Trophoblast cell (in vitro differentiated cells and primary cell): ENCODE data around the gene CD226.

Source experiments
- DNase-seq, 2 donors: peaks; one replicate each; pipeline ENCODE4 v3.0.0-alpha.2; 2016
- H2AFZ ChIP-seq: 2 replicates; pipeline ENCODE4 v1.6.1; 2013; ENCODE audit warnings: low read length, moderate library complexity, mild to moderate bottlenecking; ENCODE audit not compliant: insufficient read depth, poor library complexity
- H2AK5ac ChIP-seq: 2 replicates; pipeline ENCODE4 v1.6.1; 2013; ENCODE audit warnings: mild to moderate bottlenecking, low read length
- H2BK120ac ChIP-seq: 2 replicates; pipeline ENCODE4 v1.6.1; 2013; ENCODE audit warnings: low read length, mild to moderate bottlenecking, moderate library complexity; ENCODE audit not compliant: insufficient read depth, poor library complexity
- H2BK12ac ChIP-seq: 2 replicates; pipeline ENCODE4 v1.6.1; 2013; ENCODE audit warnings: mild to moderate bottlenecking, low read length, moderate library complexity
- H2BK5ac ChIP-seq: 2 replicates; pipeline ENCODE4 v1.6.1; 2013; ENCODE audit warnings: low read length, low read depth, moderate library complexity, mild to moderate bottlenecking; ENCODE audit not compliant: poor library complexity
- H3K14ac ChIP-seq: 2 replicates; pipeline ENCODE4 v1.6.1; 2013; ENCODE audit warnings: mild to moderate bottlenecking, low read length
- H3K18ac ChIP-seq: 2 replicates; pipeline ENCODE4 v1.6.1; 2013; ENCODE audit warnings: mild to moderate bottlenecking, low read length
- H3K23ac ChIP-seq: 2 replicates; pipeline ENCODE4 v1.6.1; 2013; ENCODE audit warnings: low read length
- H3K27ac ChIP-seq: 2 replicates; pipeline ENCODE4 v1.5.1; 2013; ENCODE audit warnings: low read depth, mild to moderate bottlenecking, inconsistent platforms, low read length, moderate library complexity
- H3K27me3 ChIP-seq: 2 replicates; pipeline ENCODE4 v1.6.1; 2013; ENCODE audit warnings: inconsistent platforms, mild to moderate bottlenecking, low read length, moderate library complexity; ENCODE audit not compliant: insufficient read depth
- H3K36me3 ChIP-seq, 2 experiments: 1 replicate in 1 of 2; 2 replicates in 1 of 2; pipeline ENCODE4 v1.6.1; 2013; ENCODE audit warnings: low read length in 2 of 2, mild to moderate bottlenecking in 2 of 2, moderate library complexity in 1 of 2; ENCODE audit not compliant: insufficient read depth in 2 of 2, control insufficient read depth in 1 of 2
- H3K4ac ChIP-seq: 2 replicates; pipeline ENCODE4 v1.6.1; 2013; ENCODE audit warnings: low read depth, mild to moderate bottlenecking, low read length, moderate library complexity
- H3K4me1 ChIP-seq, 2 experiments: 1 replicate in 1 of 2; 2 replicates in 1 of 2; pipeline ENCODE4 v1.6.1; 2013; ENCODE audit warnings: low read length in 2 of 2, mild to moderate bottlenecking in 2 of 2, moderate library complexity in 1 of 2; ENCODE audit not compliant: insufficient read depth in 2 of 2, control insufficient read depth in 1 of 2
- H3K4me2 ChIP-seq: 2 replicates; pipeline ENCODE4 v1.6.1; 2013; ENCODE audit warnings: inconsistent platforms, mild to moderate bottlenecking, low read length, moderate library complexity
- H3K4me3 ChIP-seq: 2 replicates; pipeline ENCODE4 v1.5.1; 2013; ENCODE audit warnings: mild to moderate bottlenecking, low read depth, low read length, inconsistent platforms
- H3K79me1 ChIP-seq: one replicate; pipeline ENCODE4 v1.6.1; 2013; ENCODE audit warnings: low read length
- H3K79me2 ChIP-seq: 2 replicates; pipeline ENCODE4 v1.6.1; 2013; ENCODE audit warnings: low read length, mild to moderate bottlenecking; ENCODE audit not compliant: control insufficient read depth, insufficient read depth, poor library complexity
- H3K9ac ChIP-seq: 2 replicates; pipeline ENCODE4 v1.6.1; 2013; ENCODE audit warnings: mild to moderate bottlenecking, low read length
- H3K9me3 ChIP-seq: 2 replicates; pipeline ENCODE4 v1.6.1; 2013; ENCODE audit warnings: low read depth, mild to moderate bottlenecking, control low read depth, inconsistent platforms, low read length; ENCODE audit not compliant: insufficient read depth
- H4K12ac ChIP-seq: 2 replicates; pipeline ENCODE4 v1.6.1; 2013; ENCODE audit warnings: low read depth, mild to moderate bottlenecking, low read length, moderate library complexity
- H4K8ac ChIP-seq: 2 replicates; pipeline ENCODE4 v1.6.1; 2013; ENCODE audit warnings: low read depth, mild to moderate bottlenecking, low read length, moderate library complexity
- H4K91ac ChIP-seq: one replicate; pipeline ENCODE4 v1.6.1; 2013; ENCODE audit warnings: low read depth, mild to moderate bottlenecking, low read length, moderate library complexity
- WGBS: extraction: QIAGEN DNeasy Blood & Tissue Kit; methylation state at CpG from one replicate; pipeline ENCODE4 v1.1.7; 2013; ENCODE audit warnings: missing lambda C conversion rate; ENCODE audit not compliant: insufficient read length, insufficient coverage; ENCODE audit errors: extremely low coverage; 5-methylcytosine and 5-hydroxymethylcytosine counted together

CD226 gene

GRCh38 chr18:69819460-69819859, 128.2 kb downstream of the CD226 start:
- no peak overlapping the region for H4K12ac ChIP-seq
- no peak overlapping the region for H3K27ac ChIP-seq
- no peaks in the 10 kb centered on the region for H3K79me2 ChIP-seq
- H2BK12ac ChIP-seq: no peak overlapping the region
- no peak overlapping the region for H3K4me3 ChIP-seq
- no peak overlapping the region for H3K18ac ChIP-seq
- H3K23ac ChIP-seq: no peak overlapping the region
- H4K8ac ChIP-seq: no peak overlapping the region
- no peaks in the 10 kb centered on the region for H3K36me3 ChIP-seq
- no peak overlapping the region for H4K91ac ChIP-seq
- H3K9ac ChIP-seq: no peak overlapping the region
- H3K79me1 ChIP-seq: no peaks in the 10 kb centered on the region
- H3K4me1 ChIP-seq: peaks cover 0 to 8% of the 10 kb centered on the region in 2 experiments
- H3K4me2 ChIP-seq: no peak overlapping the region
- no peak overlapping the region for H3K4ac ChIP-seq
- no peaks in the 10 kb centered on the region for H3K27me3 ChIP-seq
- H3K9me3 ChIP-seq: no peaks in the 10 kb centered on the region
- H2AK5ac ChIP-seq: no peak overlapping the region
- H2AFZ ChIP-seq: no peak overlapping the region
- H3K14ac ChIP-seq: no peak overlapping the region
- no peak overlapping the region for H2BK120ac ChIP-seq
- H2BK5ac ChIP-seq: no peak overlapping the region
- no peak for DNase-seq
- no CpG with 5 or more reads among the region's 2 CpGs for WGBS

- H2BK5ac ChIP-seq: no peak overlapping the region
- no peak overlapping the region for H4K8ac ChIP-seq
- no peak overlapping the region for H4K91ac ChIP-seq
- no peak overlapping the region for H2AK5ac ChIP-seq
- no peak overlapping the region for H3K27ac ChIP-seq
- no peak overlapping the region for H3K4me3 ChIP-seq
- no peak overlapping the region for H3K4ac ChIP-seq
- no peak overlapping the region for H2BK120ac ChIP-seq
- H3K23ac ChIP-seq: no peak overlapping the region
- no peak overlapping the region for H3K9ac ChIP-seq
- H4K12ac ChIP-seq: no peak overlapping the region
- H2BK12ac ChIP-seq: no peak overlapping the region
- no peaks in the 10 kb centered on the region for H3K9me3 ChIP-seq
- no peak for DNase-seq
- no peaks in the 10 kb centered on the region for H3K36me3 ChIP-seq
- no peak overlapping the region for H3K14ac ChIP-seq
- no peaks in the 10 kb centered on the region for H3K79me1 ChIP-seq
- no peak overlapping the region for H2AFZ ChIP-seq
- no peak overlapping the region for H3K4me2 ChIP-seq
- H3K4me1 ChIP-seq: peaks cover 0 to 8% of the 10 kb centered on the region in 2 experiments
- no peak overlapping the region for H3K18ac ChIP-seq
- no peaks in the 10 kb centered on the region for H3K27me3 ChIP-seq
- H3K79me2 ChIP-seq: no peaks in the 10 kb centered on the region
- no CpG with 5 or more reads among the region's 5 CpGs for WGBS
These were observed 130.2 kb downstream of the CD226 start for GRCh38 chr18:69817335-69817940.

GRCh38 chr18:69814861-69815385, 132.8 kb downstream of the CD226 start:
- Histone ChIP-seq H3K79me2 (no peaks in the 10 kb centered on the region), H3K36me3 (no peaks in the 10 kb centered on the region), H3K4me3 (no peak overlapping the region), H3K4me2 (no peak overlapping the region), H3K4ac (no peak overlapping the region), H3K14ac (no peak overlapping the region), H2AFZ (no peak overlapping the region), H3K23ac (no peak overlapping the region), H2BK120ac (no peak overlapping the region), H4K91ac (no peak overlapping the region), H2AK5ac (no peak overlapping the region), H3K9me3 (no peaks in the 10 kb centered on the region), H3K9ac (no peak overlapping the region), H3K79me1 (no peaks in the 10 kb centered on the region), H2BK12ac (no peak overlapping the region), H3K4me1 (peaks cover 0 to 8% of the 10 kb centered on the region in 2 experiments), H4K8ac (no peak overlapping the region), H3K27ac (no peak overlapping the region), H4K12ac (no peak overlapping the region), H3K27me3 (no peaks in the 10 kb centered on the region), H3K18ac (no peak overlapping the region), H2BK5ac (no peak overlapping the region)
- WGBS: no CpG with 5 or more reads among the region's 4 CpGs
- no peak for DNase-seq

GRCh38 chr18:69813559-69813958, 134.1 kb downstream of the CD226 start:
- no peaks in the 10 kb centered on the region for H3K27me3 ChIP-seq
- no peak overlapping the region for H3K27ac ChIP-seq
- no peak overlapping the region for H3K4me2 ChIP-seq
- H3K23ac ChIP-seq: no peak overlapping the region
- H3K36me3 ChIP-seq: no peaks in the 10 kb centered on the region
- no peak overlapping the region for H4K91ac ChIP-seq
- no peak overlapping the region for H2BK120ac ChIP-seq
- no peaks in the 10 kb centered on the region for H3K79me2 ChIP-seq
- H2AFZ ChIP-seq: no peak overlapping the region
- H3K9ac ChIP-seq: no peak overlapping the region
- no peak overlapping the region for H3K4ac ChIP-seq
- no peak overlapping the region for H3K4me3 ChIP-seq
- H3K9me3 ChIP-seq: no peaks in the 10 kb centered on the region
- no CpG with 5 or more reads among the region's 1 CpG for WGBS
- no peaks in the 10 kb centered on the region for H3K79me1 ChIP-seq
- no peak overlapping the region for H4K12ac ChIP-seq
- no peak overlapping the region for H2BK5ac ChIP-seq
- no peak overlapping the region for H2BK12ac ChIP-seq
- peaks cover 0 to 8% of the 10 kb centered on the region in 2 experiments for H3K4me1 ChIP-seq
- no peak overlapping the region for H3K14ac ChIP-seq
- DNase-seq: no peak
- no peak overlapping the region for H2AK5ac ChIP-seq
- no peak overlapping the region for H3K18ac ChIP-seq
- no peak overlapping the region for H4K8ac ChIP-seq
